ENCODE measurements around the gene NTN1. TPM values are rescaled to one million over a fixed set of nuclear protein-coding genes. Genes with fewer than 3 reads are reported as not detected.

NTN1 gene
- total RNA-seq, 2 donors from 2014 or later: 17.0 to 40.4 TPM

DNA sequence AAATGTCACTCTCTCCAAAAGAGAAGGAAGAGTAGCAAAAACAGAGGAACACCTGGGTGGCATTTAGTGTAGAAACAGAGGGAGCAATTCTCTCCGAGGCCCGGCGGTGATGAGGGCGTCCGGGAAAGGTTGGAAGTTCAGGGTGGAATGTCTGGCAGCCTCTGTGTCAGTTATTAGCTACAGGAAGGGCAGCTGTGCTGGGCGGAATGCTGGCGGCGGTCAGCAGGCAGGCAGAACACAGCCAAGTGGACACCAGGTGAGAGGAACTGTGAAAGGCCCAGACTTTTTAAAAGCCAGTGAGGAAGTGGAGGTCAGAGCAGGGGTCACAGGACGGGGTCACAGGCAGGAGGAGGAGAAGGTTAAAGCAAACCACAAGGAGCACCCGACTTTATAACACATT lies 238.1 kb downstream of the NTN1 start:
- Histone ChIP-seq H3K9ac (ENCODE audit: extremely low read depth, low read length, poor library complexity, severe bottlenecking) (no peak overlapping the region), H3K4me3 (ENCODE audit: low read length) (no peak overlapping the region), H3K9me3 (ENCODE audit: control insufficient read depth, low read length) (no peaks in the 10 kb centered on the region), H3K36me3 (ENCODE audit: control insufficient read depth, insufficient read depth, low read length) (no peaks in the 10 kb centered on the region), H3K27ac (ENCODE audit: low read depth, low read length) (no peak overlapping the region), H3K4me1 (ENCODE audit: control insufficient read depth, insufficient read depth, low read length) (peaks cover 22% of the 10 kb centered on the region), H3K27me3 (ENCODE audit: control insufficient read depth, insufficient read depth, low read length, poor library complexity, severe bottlenecking) (no peaks in the 10 kb centered on the region)
- no peaks in the 10 kb centered on the region for H3K36me3 Mint-ChIP-seq (ENCODE audit: low read depth)
- WGBS, 2 experiments (ENCODE audit: insufficient coverage in 1 of 2, insufficient read length in 1 of 2): 93 to 97% methylated on average over 7 to 10 of the region's 10 CpGs
- DNase-seq: no peak
- H3K4me3 Mint-ChIP-seq: no peak overlapping the region
- H3K4me1 Mint-ChIP-seq: peaks cover 48% of the 10 kb centered on the region
- no peaks in the 10 kb centered on the region for H3K9me3 Mint-ChIP-seq
- H3K27me3 Mint-ChIP-seq (ENCODE audit: insufficient read depth): no peaks in the 10 kb centered on the region
- no peak overlapping the region for H3K27ac Mint-ChIP-seq
- TF ChIP-seq, protein P1, sequence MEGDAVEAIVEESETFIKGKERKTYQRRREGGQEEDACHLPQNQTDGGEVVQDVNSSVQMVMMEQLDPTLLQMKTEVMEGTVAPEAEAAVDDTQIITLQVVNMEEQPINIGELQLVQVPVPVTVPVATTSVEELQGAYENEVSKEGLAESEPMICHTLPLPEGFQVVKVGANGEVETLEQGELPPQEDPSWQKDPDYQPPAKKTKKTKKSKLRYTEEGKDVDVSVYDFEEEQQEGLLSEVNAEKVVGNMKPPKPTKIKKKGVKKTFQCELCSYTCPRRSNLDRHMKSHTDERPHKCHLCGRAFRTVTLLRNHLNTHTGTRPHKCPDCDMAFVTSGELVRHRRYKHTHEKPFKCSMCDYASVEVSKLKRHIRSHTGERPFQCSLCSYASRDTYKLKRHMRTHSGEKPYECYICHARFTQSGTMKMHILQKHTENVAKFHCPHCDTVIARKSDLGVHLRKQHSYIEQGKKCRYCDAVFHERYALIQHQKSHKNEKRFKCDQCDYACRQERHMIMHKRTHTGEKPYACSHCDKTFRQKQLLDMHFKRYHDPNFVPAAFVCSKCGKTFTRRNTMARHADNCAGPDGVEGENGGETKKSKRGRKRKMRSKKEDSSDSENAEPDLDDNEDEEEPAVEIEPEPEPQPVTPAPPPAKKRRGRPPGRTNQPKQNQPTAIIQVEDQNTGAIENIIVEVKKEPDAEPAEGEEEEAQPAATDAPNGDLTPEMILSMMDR (conservative IDR thresholded peaks at IDR 0.05): no peak

DNA sequence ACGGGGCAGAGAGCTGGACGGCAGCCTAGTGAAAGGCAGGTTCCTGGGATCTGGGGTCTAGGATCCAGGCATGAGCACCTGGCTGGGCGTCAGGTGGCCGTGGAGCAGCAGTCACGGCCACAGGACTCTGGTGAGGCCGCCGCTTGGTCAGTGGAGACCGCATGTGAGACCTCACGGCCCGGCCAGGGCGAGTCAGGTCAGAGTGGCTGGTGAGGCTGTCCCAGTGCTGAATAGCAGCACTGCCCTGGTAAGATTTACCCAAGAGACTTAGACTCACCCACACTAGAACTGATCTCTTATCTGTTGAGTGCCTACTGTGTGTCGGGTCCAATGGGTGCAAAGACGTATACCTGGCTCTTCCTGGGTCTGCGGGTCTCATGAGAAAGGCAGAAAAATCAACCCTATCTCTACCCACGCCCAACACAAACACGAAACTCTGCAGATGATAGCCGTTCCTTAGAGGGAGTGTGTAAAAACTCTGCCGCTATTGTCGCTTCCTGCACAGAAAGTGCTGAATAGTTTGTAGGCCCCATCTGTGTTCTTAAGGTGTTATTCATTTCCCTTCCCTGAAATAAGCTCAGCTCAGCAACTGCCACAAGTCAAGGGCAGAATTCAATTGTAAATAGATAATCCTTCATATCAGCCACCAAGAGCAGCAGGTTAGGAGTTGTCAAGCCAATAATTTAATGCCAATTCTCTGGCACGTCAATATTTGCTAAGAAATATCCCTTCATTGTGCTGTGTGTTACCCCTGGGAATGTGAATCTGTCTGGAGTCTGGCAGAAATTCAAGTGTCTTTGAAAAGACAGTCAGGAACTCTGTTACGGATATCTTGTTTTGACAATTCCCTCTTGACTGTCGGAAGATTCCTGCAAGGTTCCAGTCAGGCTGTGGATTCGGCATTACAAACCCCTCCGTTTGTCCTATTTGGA lies 240.0 kb downstream of the NTN1 start:
- H3K9ac ChIP-seq (ENCODE audit: extremely low read depth, low read length, poor library complexity, severe bottlenecking): no peak overlapping the region
- 94 to 95% methylated on average over 22 to 24 of the region's 24 CpGs for WGBS, 2 experiments (ENCODE audit: insufficient coverage in 1 of 2, insufficient read length in 1 of 2)
- Mint-ChIP-seq H3K4me1 (peaks cover 43% of the 10 kb centered on the region), H3K27ac (peak overlapping the region; percentile 54), H3K9me3 (no peaks in the 10 kb centered on the region), H3K4me3 (no peak overlapping the region), H3K27me3 (ENCODE audit: insufficient read depth) (no peaks in the 10 kb centered on the region), H3K36me3 (ENCODE audit: low read depth) (no peaks in the 10 kb centered on the region)
- H3K27me3 ChIP-seq (ENCODE audit: control insufficient read depth, insufficient read depth, low read length, poor library complexity, severe bottlenecking): no peaks in the 10 kb centered on the region
- no peak overlapping the region for H3K27ac ChIP-seq (ENCODE audit: low read depth, low read length)
- no peaks in the 10 kb centered on the region for H3K9me3 ChIP-seq (ENCODE audit: control insufficient read depth, low read length)
- no peaks in the 10 kb centered on the region for H3K36me3 ChIP-seq (ENCODE audit: control insufficient read depth, insufficient read depth, low read length)
- H3K4me1 ChIP-seq (ENCODE audit: control insufficient read depth, insufficient read depth, low read length): peaks cover 18% of the 10 kb centered on the region
- no peak overlapping the region for H3K4me3 ChIP-seq (ENCODE audit: low read length)
- no peak for DNase-seq
- TF ChIP-seq, protein P1 (conservative IDR thresholded peaks at IDR 0.05): no peak

- no peak for DNase-seq
- Mint-ChIP-seq H3K27me3 (ENCODE audit: insufficient read depth) (no peaks in the 10 kb centered on the region), H3K4me1 (peaks cover 10% of the 10 kb centered on the region), H3K4me3 (no peak overlapping the region), H3K9me3 (no peaks in the 10 kb centered on the region), H3K27ac (no peak overlapping the region), H3K36me3 (ENCODE audit: low read depth) (peaks cover 2% of the 10 kb centered on the region)
- 95 to 96% methylated on average over 14 of the region's 14 CpGs for WGBS, 2 experiments (ENCODE audit: insufficient coverage in 1 of 2, insufficient read length in 1 of 2)
- peaks cover 8% of the 10 kb centered on the region for H3K4me1 ChIP-seq (ENCODE audit: control insufficient read depth, insufficient read depth, low read length)
- no peaks in the 10 kb centered on the region for H3K27me3 ChIP-seq (ENCODE audit: control insufficient read depth, insufficient read depth, low read length, poor library complexity, severe bottlenecking)
- no peaks in the 10 kb centered on the region for H3K9me3 ChIP-seq (ENCODE audit: control insufficient read depth, low read length)
- no peak overlapping the region for H3K9ac ChIP-seq (ENCODE audit: extremely low read depth, low read length, poor library complexity, severe bottlenecking)
- no peak overlapping the region for H3K27ac ChIP-seq (ENCODE audit: low read depth, low read length)
- H3K36me3 ChIP-seq (ENCODE audit: control insufficient read depth, insufficient read depth, low read length): no peaks in the 10 kb centered on the region
- TF ChIP-seq, protein P1 (conservative IDR thresholded peaks at IDR 0.05): no peak
- H3K4me3 ChIP-seq (ENCODE audit: low read length): no peak overlapping the region
Measured at GRCh38 chr17:9266031-9266680, 244.8 kb downstream of the NTN1 start.
